GM19023 (cell line): ENCODE measurements around the gene FAM222A.

ENCODE experiments used
- ATAC-seq: cut with Tn5 transposase; IDR thresholded peaks from one replicate; pipeline ENCODE4 v1.9.1; 2021; ENCODE audit warnings: mild to moderate bottlenecking, moderate library complexity; ENCODE audit not compliant: unreplicated experiment

Gene FAM222A

GRCh38 chr12:109793826-109794501 lies 80.3 kb downstream of the FAM222A start:
- ATAC-seq: no peak

- no peak for ATAC-seq
Observed at GRCh38 chr12:109795023-109795422, 81.4 kb downstream of the FAM222A start.

GRCh38 chr12:109796057-109796456 lies 82.4 kb downstream of the FAM222A start:
- ATAC-seq: no peak

- ATAC-seq: no peak
Observed at GRCh38 chr12:109797905-109798669, 84.5 kb downstream of the FAM222A start.

GRCh38 chr12:109798691-109799090 lies 85.1 kb downstream of the FAM222A start:
- ATAC-seq: no peak

- no peak for ATAC-seq
Observed at GRCh38 chr12:109800536-109800935, 86.9 kb downstream of the FAM222A start.

- no peak for ATAC-seq
Observed at GRCh38 chr12:109802828-109803227, 89.2 kb downstream of the FAM222A start.

- no peak for ATAC-seq
Observed at GRCh38 chr12:109803678-109804077, 90.1 kb downstream of the FAM222A start.

- ATAC-seq: no peak
Observed at GRCh38 chr12:109804820-109805761, 91.5 kb downstream of the FAM222A start.

GRCh38 chr12:109807954-109808643 lies 94.5 kb downstream of the FAM222A start:
- no peak for ATAC-seq

GRCh38 chr12:109808876-109809646 lies 95.4 kb downstream of the FAM222A start:
- no peak for ATAC-seq

GRCh38 chr12:109810954-109811623 lies 97.5 kb downstream of the FAM222A start:
- no peak for ATAC-seq

GRCh38 chr12:109811624-109811995 lies 98.0 kb downstream of the FAM222A start:
- no peak for ATAC-seq

- ATAC-seq: no peak
Observed at GRCh38 chr12:109813810-109814416, 100.3 kb downstream of the FAM222A start.

GRCh38 chr12:109814600-109815150 lies 101.0 kb downstream of the FAM222A start:
- no peak for ATAC-seq

GRCh38 chr12:109815225-109815624 lies 101.6 kb downstream of the FAM222A start:
- no peak for ATAC-seq

- ATAC-seq: no peak
Observed at GRCh38 chr12:109815757-109816617, 102.4 kb downstream of the FAM222A start.

GRCh38 chr12:109816870-109817269 lies 103.2 kb downstream of the FAM222A start:
- ATAC-seq: no peak
